K562 (cell line): ENCODE results near the gene ATCAY.

Experiments used
- ARID3A ChIP-seq: IDR thresholded peaks from 2 replicates; pipeline ENCODE4 v1.6.1; 2012; ENCODE audit warnings: low read depth, low read length, improper control_type of control experiment, borderline replicate concordance
- EZH2 ChIP-seq: IDR thresholded peaks from 2 replicates; pipeline ENCODE4 v1.6.1; 2012; ENCODE audit warnings: low read depth, mild to moderate bottlenecking, inconsistent platforms, low read length, borderline replicate concordance
- SAP30 ChIP-seq: fragments of 200-600 bp; sonication (generic); IDR thresholded peaks from 2 replicates; pipeline ENCODE4 v1.6.1; 2012; ENCODE audit warnings: borderline replicate concordance, low read depth, mild to moderate bottlenecking, moderate library complexity, low read length, control low read depth, inconsistent platforms; ENCODE audit not compliant: insufficient read depth, poor library complexity, severe bottlenecking
- SMAD4 ChIP-seq: fragments of 250-450 bp; sonication (Bioruptor Pico); conservative IDR thresholded peaks from 2 replicates; pipeline ENCODE4 v1.8.0; 2021; ENCODE audit warnings: inconsistent platforms, mild to moderate bottlenecking, moderate library complexity
- TF ChIP-seq, protein P1 (sequence below): fragments of 250-450 bp; sonication (Bioruptor Pico); IDR thresholded peaks from 2 replicates; pipeline ENCODE4 v1.5.0; 2021
- TF ChIP-seq, protein P2 (sequence below): sonication (generic); formaldehyde crosslinking; IDR thresholded peaks from 2 replicates; pipeline ENCODE4 v1.9.0; 2022; ENCODE audit warnings: mild to moderate bottlenecking, missing genetic modification reagents

DNA sequence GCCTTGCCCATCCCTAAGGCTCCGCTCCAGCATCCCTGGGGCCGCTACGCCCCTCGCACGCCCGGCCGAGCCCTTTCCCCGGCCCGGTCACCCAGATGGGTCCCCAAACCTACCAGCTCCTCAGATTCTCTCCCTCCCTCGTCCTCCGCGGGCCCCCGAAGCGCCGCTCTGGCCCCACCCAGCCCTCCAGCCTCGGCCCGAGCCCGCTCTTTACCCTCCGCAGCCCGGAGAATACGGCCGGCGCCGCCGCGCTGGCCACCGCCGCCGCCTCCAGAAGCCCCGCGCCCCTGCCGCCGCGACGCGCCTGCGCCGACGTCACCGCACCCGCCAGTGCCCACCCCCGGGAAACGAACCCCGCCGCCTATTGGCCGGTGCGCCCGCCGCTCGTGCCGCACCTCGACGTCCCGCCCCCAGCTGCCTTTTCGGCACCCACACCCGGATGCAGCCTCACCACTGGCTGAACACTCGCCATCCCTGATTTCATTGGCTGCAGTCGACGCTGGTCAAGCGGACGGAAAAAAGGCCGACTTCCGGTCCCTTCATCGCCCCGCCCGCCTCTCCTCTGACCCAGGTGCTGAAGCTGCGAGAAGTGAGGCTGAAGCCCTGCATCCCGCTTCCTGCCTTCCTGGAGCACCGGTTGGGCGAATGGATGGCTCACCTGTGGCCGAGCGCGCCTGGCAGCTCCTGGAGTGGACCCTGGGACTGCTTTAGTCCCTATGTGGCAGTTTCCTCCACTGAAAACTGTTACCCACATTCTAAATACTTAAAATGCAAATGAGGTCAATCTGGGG is 90.5 kb downstream of the ATCAY start, which contains the start of gene DAPK3:
- TF ChIP-seq SMAD4 (CRISPR knock-in tag) (peak; percentile 30; the same call in 1 of the 2 replicates), ARID3A (peak; percentile 73; the same call in 1 of the 2 replicates), EZH2 (no peak), SAP30 (peak; percentile 23)
- TF ChIP-seq, protein P1, sequence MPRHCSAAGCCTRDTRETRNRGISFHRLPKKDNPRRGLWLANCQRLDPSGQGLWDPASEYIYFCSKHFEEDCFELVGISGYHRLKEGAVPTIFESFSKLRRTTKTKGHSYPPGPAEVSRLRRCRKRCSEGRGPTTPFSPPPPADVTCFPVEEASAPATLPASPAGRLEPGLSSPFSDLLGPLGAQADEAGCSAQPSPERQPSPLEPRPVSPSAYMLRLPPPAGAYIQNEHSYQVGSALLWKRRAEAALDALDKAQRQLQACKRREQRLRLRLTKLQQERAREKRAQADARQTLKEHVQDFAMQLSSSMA (CRISPR knock-in tag), result no peak
- TF ChIP-seq, protein P2, sequence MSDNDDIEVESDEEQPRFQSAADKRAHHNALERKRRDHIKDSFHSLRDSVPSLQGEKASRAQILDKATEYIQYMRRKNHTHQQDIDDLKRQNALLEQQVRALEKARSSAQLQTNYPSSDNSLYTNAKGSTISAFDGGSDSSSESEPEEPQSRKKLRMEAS (CRISPR knock-in tag), result no peak; the same call in 1 of the 2 replicates
